HG03045 (cell line): ENCODE measurements around the gene NPM3.

Source experiments
- ATAC-seq: cut with Tn5 transposase; IDR thresholded peaks from one replicate; pipeline ENCODE4 v1.9.1; 2021; ENCODE audit warnings: mild to moderate bottlenecking, moderate library complexity; ENCODE audit not compliant: unreplicated experiment

NPM3 gene

DNA sequence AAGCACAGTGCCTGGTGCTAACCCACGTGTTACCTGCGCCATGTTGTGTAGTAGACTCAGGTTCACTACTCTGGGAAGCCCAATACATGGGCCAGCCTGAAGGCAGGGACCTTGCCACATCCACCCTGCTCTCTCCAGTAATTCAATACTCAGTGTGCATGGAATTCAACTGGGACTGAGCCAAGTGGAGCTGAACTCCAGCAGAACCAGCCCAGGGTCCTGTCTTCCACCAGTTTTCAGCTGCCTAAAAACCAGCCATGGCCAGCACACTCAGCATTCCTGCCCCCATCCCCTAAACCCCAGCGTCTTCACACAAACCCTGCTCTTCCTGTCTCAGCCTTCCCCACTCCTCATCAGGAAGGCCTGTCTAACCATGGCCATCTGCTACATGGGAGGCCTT, 22.7 kb downstream of the NPM3 start:
- ATAC-seq = no peak

DNA sequence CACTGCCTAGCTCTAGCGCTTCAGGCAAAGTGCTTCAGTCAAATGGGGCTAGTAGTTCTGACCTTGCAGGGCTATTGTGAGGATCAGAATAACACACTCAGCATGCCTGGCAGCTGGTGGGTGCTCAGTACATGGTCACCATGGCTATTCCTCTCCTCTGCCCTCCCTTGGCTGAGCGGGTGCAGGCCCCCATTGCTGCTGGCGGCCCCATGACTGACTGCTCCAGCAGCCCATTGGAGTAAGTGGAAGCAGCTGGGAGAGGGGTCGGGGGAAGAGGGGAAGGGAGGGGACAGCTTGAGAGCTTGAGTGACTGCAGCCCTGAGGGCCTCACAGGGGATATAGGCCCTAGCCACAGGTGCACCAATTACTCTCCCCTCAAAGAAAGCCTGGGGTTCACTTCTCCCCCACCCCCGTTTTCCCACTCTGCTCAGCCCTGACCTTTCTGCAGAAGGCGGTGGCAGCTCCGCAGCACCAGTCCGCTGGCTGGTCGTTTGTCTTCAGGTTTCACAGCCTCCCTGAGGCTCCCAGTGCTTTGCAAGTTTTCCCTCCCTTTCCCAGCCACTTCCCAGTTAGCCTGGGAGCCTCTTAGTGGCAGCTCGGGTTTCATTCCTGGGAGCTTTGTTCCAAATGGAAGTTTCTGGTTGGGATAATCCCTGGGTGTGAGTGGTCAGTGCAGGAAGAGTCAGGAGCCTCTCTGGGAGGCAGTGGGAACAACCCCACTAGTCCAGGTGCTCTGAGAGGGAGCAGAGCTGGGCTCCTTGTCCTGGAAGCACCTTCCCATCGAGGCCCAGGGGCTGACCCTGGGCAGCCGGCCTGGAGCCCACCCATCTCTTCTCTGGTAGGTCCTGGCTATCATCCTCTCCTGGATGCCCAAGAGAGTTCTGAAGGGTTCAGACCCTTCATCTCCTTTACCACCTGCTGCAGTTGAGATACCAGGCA, 23.7 kb downstream of the NPM3 start:
- no peak for ATAC-seq

GRCh38 chr10:101758858-101759257, 24.4 kb downstream of the NPM3 start:
- no peak for ATAC-seq

DNA sequence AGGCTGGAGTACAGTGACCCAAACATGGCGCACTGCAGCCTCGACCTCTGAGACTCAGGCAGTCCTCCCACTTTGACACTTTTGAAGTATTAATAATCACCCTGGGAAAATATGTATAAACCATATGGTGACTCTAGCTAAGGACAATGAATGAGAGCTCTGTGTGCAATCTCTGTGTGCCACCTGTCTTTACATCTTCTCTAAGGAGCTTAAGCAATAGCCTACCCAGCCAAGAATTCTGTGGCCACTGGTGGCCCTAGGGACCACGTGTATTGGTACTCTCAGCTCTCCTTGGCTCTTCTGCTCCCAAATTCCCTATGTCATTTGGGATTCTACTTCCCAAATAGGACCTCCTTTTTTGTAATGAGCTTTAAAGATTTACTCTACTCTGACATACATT, 31.0 kb downstream of the NPM3 start:
- ATAC-seq = no peak

GRCh38 chr10:101749047-101750016, 33.9 kb downstream of the NPM3 start:
- ATAC-seq = no peak

GRCh38 chr10:101748496-101748895, 34.8 kb downstream of the NPM3 start:
- ATAC-seq = no peak

GRCh38 chr10:101745074-101745696, 38.1 kb downstream of the NPM3 start:
- no peak for ATAC-seq

- ATAC-seq = no peak
Observed at GRCh38 chr10:101744267-101744666, 39.0 kb downstream of the NPM3 start.

- ATAC-seq = no peak
Observed at GRCh38 chr10:101741938-101742337, 41.3 kb downstream of the NPM3 start.

GRCh38 chr10:101736666-101737065, 46.6 kb downstream of the NPM3 start:
- no peak for ATAC-seq

- ATAC-seq = no peak
Observed at GRCh38 chr10:101732096-101732495, 51.1 kb downstream of the NPM3 start.
